Measurements from ENCODE around the gene ODF2L.
"Not testable (repeated sequence)": the region's sequence is repeated elsewhere in the genome, so short reads cannot be mapped to it uniquely, and the experiment has no call there.

ODF2L gene

GRCh38 chr1:86357796-86358195, 38.3 kb downstream of the ODF2L start:
- WGBS, result 92% methylated on average over 5 of the region's 5 CpGs
- no peak overlapping the region for H3K18ac ChIP-seq (ENCODE audit: low read depth in 1 of 2, low read length in 2 of 2)
- no peak overlapping the region for H3K14ac ChIP-seq (ENCODE audit: low read length in 2 of 2)
- no peaks in the 10 kb centered on the region for H3K4me1 ChIP-seq (ENCODE audit: control insufficient read depth, insufficient read depth, low read depth, low read length)
- no peaks in the 10 kb centered on the region for H3K27me3 ChIP-seq (ENCODE audit: control insufficient read depth in 1 of 2, insufficient read depth in 1 of 2, low read length in 2 of 2)
- no peak overlapping the region for H3K4me2 ChIP-seq (ENCODE audit: low read length, poor library complexity, severe bottlenecking)
- H3K36me3 ChIP-seq (ENCODE audit: control insufficient read depth in 1 of 2, insufficient read depth in 2 of 2, low read depth in 1 of 2, low read length in 2 of 2), result peaks cover 10 to 94% of the 10 kb centered on the region in 2 experiments
- H4K8ac ChIP-seq (ENCODE audit: low read length), result no peak overlapping the region
- no peak overlapping the region for H3K27ac ChIP-seq (ENCODE audit: low read length, poor library complexity, severe bottlenecking)
- no peak overlapping the region for H2AFZ ChIP-seq (ENCODE audit: low read depth, low read length)
- no peak overlapping the region for H2AK5ac ChIP-seq (ENCODE audit: low read length, severe bottlenecking)
- H3K9ac ChIP-seq (ENCODE audit: low read length), result no peak overlapping the region
- no peak for DNase-seq
- no peak overlapping the region for H2BK15ac ChIP-seq (ENCODE audit: low read depth, poor library complexity, severe bottlenecking)
- no peak overlapping the region for H3K23ac ChIP-seq (ENCODE audit: low read length in 2 of 2)
- H3K4me3 ChIP-seq (ENCODE audit: insufficient read depth in 1 of 2, low read depth in 1 of 2, low read length in 2 of 2), result no peak overlapping the region
- H2BK120ac ChIP-seq (ENCODE audit: low read depth, low read length), result no peak overlapping the region
- H4K91ac ChIP-seq (ENCODE audit: low read length), result no peak overlapping the region
- H3K79me1 ChIP-seq (replicated peaks; ENCODE audit: low read length, poor library complexity, severe bottlenecking), result no peaks in the 10 kb centered on the region
- H3K9me3 ChIP-seq (ENCODE audit: control insufficient read depth, low read length), result no peaks in the 10 kb centered on the region
- no peak overlapping the region for H3K4ac ChIP-seq (ENCODE audit: low read depth in 1 of 2, low read length in 2 of 2)
- no peak overlapping the region for H2BK5ac ChIP-seq (ENCODE audit: low read depth, low read length, poor library complexity, severe bottlenecking)
- no peak overlapping the region for H2BK12ac ChIP-seq (ENCODE audit: low read length in 2 of 2)

- Histone ChIP-seq H2BK5ac (ENCODE audit: low read depth, low read length, poor library complexity, severe bottlenecking) (no peak overlapping the region), H3K79me1 (replicated peaks; ENCODE audit: low read length, poor library complexity, severe bottlenecking) (no peaks in the 10 kb centered on the region), H3K18ac (ENCODE audit: low read depth in 1 of 2, low read length in 2 of 2) (no peak overlapping the region), H3K27me3 (ENCODE audit: control insufficient read depth in 1 of 2, insufficient read depth in 1 of 2, low read length in 2 of 2) (no peaks in the 10 kb centered on the region), H2BK120ac (ENCODE audit: low read depth, low read length) (no peak overlapping the region), H3K4me2 (ENCODE audit: low read length, poor library complexity, severe bottlenecking) (no peak overlapping the region), H3K4ac (ENCODE audit: low read depth in 1 of 2, low read length in 2 of 2) (no peak overlapping the region), H3K9me3 (ENCODE audit: control insufficient read depth, low read length) (no peaks in the 10 kb centered on the region), H2BK15ac (ENCODE audit: low read depth, poor library complexity, severe bottlenecking) (no peak overlapping the region), H2AFZ (ENCODE audit: low read depth, low read length) (no peak overlapping the region), H2BK12ac (ENCODE audit: low read length in 2 of 2) (no peak overlapping the region), H3K14ac (ENCODE audit: low read length in 2 of 2) (no peak overlapping the region), H3K4me1 (ENCODE audit: control insufficient read depth, insufficient read depth, low read depth, low read length) (no peaks in the 10 kb centered on the region), H3K27ac (ENCODE audit: low read length, poor library complexity, severe bottlenecking) (no peak overlapping the region), H3K23ac (ENCODE audit: low read length in 2 of 2) (peak overlapping the region in 1 of 2 experiments; percentile 14), H3K9ac (ENCODE audit: low read length) (no peak overlapping the region), H3K4me3 (ENCODE audit: insufficient read depth in 1 of 2, low read depth in 1 of 2, low read length in 2 of 2) (no peak overlapping the region), H2AK5ac (ENCODE audit: low read length, severe bottlenecking) (no peak overlapping the region), H4K91ac (ENCODE audit: low read length) (no peak overlapping the region), H4K8ac (ENCODE audit: low read length) (no peak overlapping the region), H3K36me3 (ENCODE audit: control insufficient read depth in 1 of 2, insufficient read depth in 2 of 2, low read depth in 1 of 2, low read length in 2 of 2) (peaks cover 7 to 98% of the 10 kb centered on the region in 2 experiments)
- 97% methylated on average over 8 of the region's 10 CpGs for WGBS
- DNase-seq, result no peak
These were observed 39.9 kb downstream of the ODF2L start for GRCh38 chr1:86356247-86356646.

GRCh38 chr1:86352086-86352485, 44.0 kb downstream of the ODF2L start:
- Histone ChIP-seq H3K36me3 (ENCODE audit: control insufficient read depth in 1 of 2, insufficient read depth in 2 of 2, low read depth in 1 of 2, low read length in 2 of 2) (peaks cover 7 to 74% of the 10 kb centered on the region in 2 experiments), H3K23ac (ENCODE audit: low read length in 2 of 2) (no peak overlapping the region), H2BK5ac (ENCODE audit: low read depth, low read length, poor library complexity, severe bottlenecking) (no peak overlapping the region), H2BK15ac (ENCODE audit: low read depth, poor library complexity, severe bottlenecking) (no peak overlapping the region), H3K4me3 (ENCODE audit: insufficient read depth in 1 of 2, low read depth in 1 of 2, low read length in 2 of 2) (no peak overlapping the region), H4K91ac (ENCODE audit: low read length) (no peak overlapping the region), H3K9me3 (ENCODE audit: control insufficient read depth, low read length) (no peaks in the 10 kb centered on the region), H2BK120ac (ENCODE audit: low read depth, low read length) (no peak overlapping the region), H3K27ac (ENCODE audit: low read length, poor library complexity, severe bottlenecking) (no peak overlapping the region), H3K14ac (ENCODE audit: low read length in 2 of 2) (no peak overlapping the region), H3K9ac (ENCODE audit: low read length) (no peak overlapping the region), H2BK12ac (ENCODE audit: low read length in 2 of 2) (no peak overlapping the region), H2AFZ (ENCODE audit: low read depth, low read length) (no peak overlapping the region), H3K4ac (ENCODE audit: low read depth in 1 of 2, low read length in 2 of 2) (no peak overlapping the region), H3K27me3 (ENCODE audit: control insufficient read depth in 1 of 2, insufficient read depth in 1 of 2, low read length in 2 of 2) (no peaks in the 10 kb centered on the region), H3K4me1 (ENCODE audit: control insufficient read depth, insufficient read depth, low read depth, low read length) (no peaks in the 10 kb centered on the region), H2AK5ac (ENCODE audit: low read length, severe bottlenecking) (no peak overlapping the region), H3K79me1 (replicated peaks; ENCODE audit: low read length, poor library complexity, severe bottlenecking) (no peaks in the 10 kb centered on the region), H3K18ac (ENCODE audit: low read depth in 1 of 2, low read length in 2 of 2) (no peak overlapping the region), H4K8ac (ENCODE audit: low read length) (no peak overlapping the region), H3K4me2 (ENCODE audit: low read length, poor library complexity, severe bottlenecking) (no peak overlapping the region)
- DNase-seq, result no peak
- WGBS, result no CpG with 5 or more reads among the region's 1 CpG

- H2BK120ac ChIP-seq (ENCODE audit: low read depth, low read length); DNase-seq; H2AFZ ChIP-seq (ENCODE audit: low read depth, low read length); H3K23ac ChIP-seq (ENCODE audit: low read length in 2 of 2); H3K4ac ChIP-seq (ENCODE audit: low read depth in 1 of 2, low read length in 2 of 2); H3K4me3 ChIP-seq (ENCODE audit: insufficient read depth in 1 of 2, low read depth in 1 of 2, low read length in 2 of 2); H3K14ac ChIP-seq (ENCODE audit: low read length in 2 of 2); H3K27ac ChIP-seq (ENCODE audit: low read length, poor library complexity, severe bottlenecking); H3K18ac ChIP-seq (ENCODE audit: low read depth in 1 of 2, low read length in 2 of 2); H4K91ac ChIP-seq (ENCODE audit: low read length); H3K4me1 ChIP-seq (ENCODE audit: control insufficient read depth, insufficient read depth, low read depth, low read length); H3K27me3 ChIP-seq (ENCODE audit: control insufficient read depth in 1 of 2, insufficient read depth in 1 of 2, low read length in 2 of 2); H3K9me3 ChIP-seq (ENCODE audit: control insufficient read depth, low read length); H4K8ac ChIP-seq (ENCODE audit: low read length); H3K79me1 ChIP-seq (replicated peaks; ENCODE audit: low read length, poor library complexity, severe bottlenecking); H3K9ac ChIP-seq (ENCODE audit: low read length); H3K4me2 ChIP-seq (ENCODE audit: low read length, poor library complexity, severe bottlenecking); H2AK5ac ChIP-seq (ENCODE audit: low read length, severe bottlenecking); H2BK12ac ChIP-seq (ENCODE audit: low read length in 2 of 2); H2BK15ac ChIP-seq (ENCODE audit: low read depth, poor library complexity, severe bottlenecking); H2BK5ac ChIP-seq (ENCODE audit: low read depth, low read length, poor library complexity, severe bottlenecking): not testable (repeated sequence)
- no CpG with 5 or more reads among the region's 3 CpGs for WGBS
- H3K36me3 ChIP-seq (ENCODE audit: control insufficient read depth in 1 of 2, insufficient read depth in 2 of 2, low read depth in 1 of 2, low read length in 2 of 2), result peaks cover 4 to 60% of the 10 kb centered on the region in 2 experiments
These were observed 45.9 kb downstream of the ODF2L start for GRCh38 chr1:86350230-86350629.

Data from mesenchymal stem cell (in vitro differentiated cells and primary cell).